HepG2 (cell line): ENCODE measurements around the gene IFT22. TPM values are rescaled to one million over a fixed set of nuclear protein-coding genes. Genes with fewer than 3 reads are reported as not detected.

Experiments used
- ATAC-seq: fragments of 200-7000 bp; cut with Tn5 transposase; 3 replicates; pipeline ENCODE4 v1.9.1; 2020; ENCODE audit warnings: mild to moderate bottlenecking, moderate library complexity
- BruUV-seq: library from RNA; stranded (reverse); fragments of 400-500 nt; replicated peaks from 2 replicates; lab custom pipeline; 2021; lab: Mats Ljungman, UMichigan
- CTCF ChIA-PET: fragments of 300-600 bp; formaldehyde crosslinking; extraction: SDS; loops from one replicate; lab custom pipeline; 2021; ENCODE audit warnings: low total read pairs, inconsistent platforms, low intra/inter-chr PET ratio; lab: Yijun Ruan, JAX
- POLR2A ChIA-PET: fragments of 350-600 bp; sonication (Branson Sonifier 250); formaldehyde crosslinking; loops from one replicate; lab custom pipeline; 2020; ENCODE audit warnings: antibody characterized with exemption, inconsistent platforms; lab: Yijun Ruan, JAX
- DNase-seq: peaks from one replicate; pipeline ENCODE4 v3.0.0-alpha.2; 2015; ENCODE audit warnings: low spot score
- FAIRE-seq: peaks from 3 replicates; lab custom pipeline; 2011; peaks lifted over from hg19 to GRCh38; lab: Jason Lieb, UNC
- H2AFZ ChIP-seq: one replicate; pipeline ENCODE4 v1.6.1; 2011; ENCODE audit warnings: low read length, inconsistent platforms
- H3K27ac ChIP-seq: fragments of 300-600 bp; 3 replicates; pipeline ENCODE4 v1.8.0; 2011; ENCODE audit warnings: mixed run types, mild to moderate bottlenecking, mixed read lengths, low read length, inconsistent platforms; ENCODE audit not compliant: insufficient read depth; ENCODE audit errors: extremely low read length
- H3K27me3 ChIP-seq, 2 experiments: fragments of 200-600 bp in 1 of 2; 2 replicates in 1 of 2; 3 replicates in 1 of 2; pipeline versions ENCODE4 v1.6.0 to v1.8.0; 2011; ENCODE audit warnings: low read length in 2 of 2, mild to moderate bottlenecking in 2 of 2, moderate library complexity in 2 of 2, inconsistent platforms in 1 of 2; ENCODE audit not compliant: insufficient read depth in 2 of 2, control insufficient read depth in 1 of 2
- H3K36me3 ChIP-seq, 2 experiments: fragments of 200-600 bp in 1 of 2; replicated peaks in 1 of 2; 2 replicates in 1 of 2; 3 replicates in 1 of 2; pipeline versions ENCODE4 v1.5.1 to v1.8.0; 2011; ENCODE audit warnings: low read length in 2 of 2, inconsistent platforms in 1 of 2; ENCODE audit not compliant: insufficient read depth in 2 of 2, control insufficient read depth in 1 of 2
- H3K4me1 ChIP-seq: 2 replicates; pipeline ENCODE4 v1.5.1; 2012; ENCODE audit warnings: low read length, inconsistent platforms; ENCODE audit not compliant: insufficient read depth
- H3K4me2 ChIP-seq: 2 replicates; pipeline ENCODE4 v1.6.0; 2011; ENCODE audit warnings: low read depth, low read length, inconsistent platforms
- H3K4me3 ChIP-seq, 3 experiments: fragments of 200-600 bp in 1 of 3; sonication (generic), shearing (Covaris generic) in 1 of 3; replicated peaks in 1 of 3; 2 replicates each; pipeline ENCODE4 v1.5.1; 2011 to 2016; ENCODE audit warnings: low read length in 3 of 3, inconsistent platforms in 2 of 3, low read depth in 2 of 3, mild to moderate bottlenecking in 2 of 3, control low read depth in 1 of 3, mixed read lengths in 1 of 3; ENCODE audit not compliant: insufficient read depth in 1 of 3
- H3K79me2 ChIP-seq: one replicate; pipeline ENCODE4 v1.6.1; 2011; ENCODE audit warnings: low read length, inconsistent platforms; ENCODE audit not compliant: insufficient read depth
- H3K9ac ChIP-seq: 2 replicates; pipeline ENCODE4 v1.6.0; 2011; ENCODE audit warnings: mild to moderate bottlenecking, low read depth, low read length, inconsistent platforms; ENCODE audit not compliant: insufficient read depth
- H3K9me3 ChIP-seq: 2 replicates; pipeline ENCODE4 v1.5.1; 2012; ENCODE audit warnings: mild to moderate bottlenecking, low read length
- H4K20me1 ChIP-seq: 2 replicates; pipeline ENCODE4 v1.6.0; 2011; ENCODE audit warnings: inconsistent platforms, mild to moderate bottlenecking, low read length, moderate library complexity; ENCODE audit not compliant: insufficient read depth
- E2F5 ChIP-seq: sonication (generic); formaldehyde crosslinking; conservative IDR thresholded peaks from 2 replicates; pipeline ENCODE4 v1.4.0; 2020; ENCODE audit warnings: missing genetic modification reagents
- FOXJ3 ChIP-seq: sonication (generic); formaldehyde crosslinking; IDR thresholded peaks from 2 replicates; pipeline ENCODE4 v1.4.0; 2020; ENCODE audit warnings: missing genetic modification reagents, mild to moderate bottlenecking, borderline replicate concordance
- FOXO4 ChIP-seq: sonication (generic); formaldehyde crosslinking; conservative IDR thresholded peaks from 2 replicates; pipeline ENCODE4 v1.8.1; 2023; ENCODE audit warnings: missing genetic modification reagents
- KDM5B ChIP-seq: sonication (generic); formaldehyde crosslinking; IDR thresholded peaks from 2 replicates; pipeline ENCODE4 v1.4.0; 2020; ENCODE audit warnings: missing genetic modification reagents, mild to moderate bottlenecking, borderline replicate concordance
- LCORL ChIP-seq, 2 experiments: fragments of 450-650 bp in 1 of 2; sonication (generic) in 1 of 2; formaldehyde crosslinking in 1 of 2; IDR thresholded peaks; 2 replicates each; pipeline versions ENCODE4 v1.5.0 to v1.6.1; 2017 to 2020; ENCODE audit warnings: antibody characterized with exemption in 1 of 2, missing genetic modification reagents in 1 of 2
- MAFK ChIP-seq, 2 experiments: IDR thresholded peaks in 1 of 2; conservative IDR thresholded peaks in 1 of 2; 2 replicates each; pipeline ENCODE4 v1.6.1; 2011; ENCODE audit warnings: improper control_type of control experiment in 2 of 2, low read length in 2 of 2
- MXD4 ChIP-seq: IDR thresholded peaks from 2 replicates; pipeline ENCODE4 v1.6.1; 2016; ENCODE audit warnings: mild to moderate bottlenecking, missing biosample characterization, missing genetic modification reagents
- NFIB ChIP-seq: sonication (generic); formaldehyde crosslinking; IDR thresholded peaks from 2 replicates; pipeline ENCODE4 v1.9.0; 2021; ENCODE audit warnings: missing genetic modification reagents, mild to moderate bottlenecking, borderline replicate concordance
- PTBP1 ChIP-seq: fragments of 200-400 bp; formaldehyde crosslinking; IDR thresholded peaks from 2 replicates; pipeline ENCODE4 v1.6.1; 2018; ENCODE audit warnings: low read length, low read depth; ENCODE audit not compliant: poor library complexity, severe bottlenecking
- RAD21 ChIP-seq: fragments of 450-650 bp; formaldehyde crosslinking; IDR thresholded peaks from 2 replicates; pipeline ENCODE4 v1.5.0; 2020; ENCODE audit warnings: mild to moderate bottlenecking
- SMARCC2 ChIP-seq: fragments of 450-650 bp; IDR thresholded peaks from 2 replicates; pipeline ENCODE4 v1.6.1; 2017; ENCODE audit warnings: antibody characterized with exemption, mild to moderate bottlenecking
- SP1 ChIP-seq, 2 experiments: fragments of 450-650 bp in 1 of 2; sonication (generic) in 1 of 2; formaldehyde crosslinking in 1 of 2; IDR thresholded peaks; 2 replicates each; pipeline versions ENCODE4 v1.4.0 to v1.6.1; 2016 to 2020; ENCODE audit warnings: missing genetic modification reagents in 1 of 2
- THAP11 ChIP-seq: IDR thresholded peaks from 2 replicates; pipeline ENCODE4 v1.6.1; 2016; ENCODE audit warnings: missing biosample characterization, missing genetic modification reagents
- ZBTB14 ChIP-seq: sonication (generic); formaldehyde crosslinking; IDR thresholded peaks from 2 replicates; pipeline ENCODE4 v1.4.0; 2020; ENCODE audit warnings: missing genetic modification reagents
- ZNF605 ChIP-seq: sonication (generic); formaldehyde crosslinking; IDR thresholded peaks from 2 replicates; pipeline ENCODE4 v1.8.0; 2022; ENCODE audit warnings: mild to moderate bottlenecking, missing genetic modification reagents
- WGBS: methylation state at CpG from one replicate; pipeline ENCODE4 v1.1.6; 2017; ENCODE audit warnings: low lambda C conversion rate; 5-methylcytosine and 5-hydroxymethylcytosine counted together
- in situ Hi-C: cut with HindIII; loops from 2 replicates; pipeline ENCODE4 v1.10.0; 2017; ENCODE audit warnings: low pct_unique_long_range_greater_than_20kb; ENCODE audit not compliant: extremely low pct_ligation_motif_present
- intact Hi-C: fragments of 100-400 bp; cut with micrococcal nuclease; formaldehyde crosslinking; loops from one replicate; pipeline ENCODE4 v1.10.0; 2022; ENCODE audit not compliant: unreplicated experiment
- polyA plus RNA-seq, 8 experiments: library from polyadenylated mRNA; depleted of rRNA in 3 of 8; stranded (reverse) in 7 of 8; unstranded in 1 of 8; fragments of >200 nt; fragmentation: Illumina TruSeq in 4 of 8; extraction: Trizol in 4 of 8; gene quantifications; 2 replicates each; pipeline versions ENCODE4 v1.2.1 to v1.2.3, GENCODE V29; 2011 to 2016; ENCODE audit warnings: low read depth in 4 of 8, missing spikeins in 1 of 8, mixed read lengths in 1 of 8; ENCODE audit not compliant: insufficient read depth in 1 of 8
- total RNA-seq, 5 experiments: library from RNA; depleted of rRNA; stranded (reverse); fragments of >200 nt; fragmentation: Illumina TruSeq; extraction: Trizol; gene quantifications; 2 replicates each; pipeline ENCODE4 v1.2.3, GENCODE V29; 2016; ENCODE audit warnings: low read depth in 1 of 5

The IFT22 gene
- total and polyA plus RNA-seq, 2 of the 13 experiments (the other 11 are each of a cell fraction or from before 2014, with no cell fraction given), result 8.9 to 14.5 TPM

GRCh38 chr7:101306307-101306706 lies 15.3 kb downstream of the IFT22 start:
- TF ChIP-seq FOXJ3 (no peak), MXD4 (CRISPR knock-in tag) (no peak)
- H3K4me3 ChIP-seq, result no peak overlapping the region
- no peak overlapping the region for H3K27ac ChIP-seq
- intact Hi-C loops (no loop called here), in situ Hi-C loops (no loop called here)
- FAIRE-seq (no peak), DNase-seq (no peak), ATAC-seq (no peak)
- peaks cover 1 to 8% of the 10 kb centered on the region in 2 experiments; a peak in 3 of 5 replicates for H3K36me3 ChIP-seq
- peaks cover under 1% of the 10 kb centered on the region; the same call in 1 of the 2 replicates for H3K9me3 ChIP-seq
- H3K4me2 ChIP-seq, result no peak overlapping the region
- no TSS peak for BruUV-seq
- H2AFZ ChIP-seq, result no peak overlapping the region
- POLR2A ChIA-PET, result no interaction called here
- peaks cover 9% of the 10 kb centered on the region; the same call in 1 of the 2 replicates for H3K4me1 ChIP-seq
- 93% methylated on average over 9 of the region's 9 CpGs for WGBS
- no peaks in the 10 kb centered on the region; a peak in 1 of 5 replicates for H3K27me3 ChIP-seq
- peaks cover 6% of the 10 kb centered on the region for H3K79me2 ChIP-seq
- CTCF ChIA-PET, result no interaction called here
- no peaks in the 10 kb centered on the region for H4K20me1 ChIP-seq
- no peak overlapping the region for H3K9ac ChIP-seq

- FAIRE-seq (no peak), DNase-seq (no peak), ATAC-seq (no peak)
- Histone ChIP-seq H3K4me1 (0 out of 2 replicates have a peak, but pooled peaks cover 13% of the 10 kb centered on the region), H2AFZ (no peak overlapping the region), H3K79me2 (peaks cover under 1% of the 10 kb centered on the region), H3K9me3 (peaks cover 9% of the 10 kb centered on the region; the same call in 1 of the 2 replicates), H3K9ac (no peak overlapping the region), H3K4me2 (no peak overlapping the region), H3K4me3 (no peak overlapping the region), H4K20me1 (no peaks in the 10 kb centered on the region), H3K36me3 (no peaks in the 10 kb centered on the region), H3K27ac (no peak overlapping the region), H3K27me3 (peaks cover 2 to 23% of the 10 kb centered on the region in 2 experiments)
- 44% methylated on average over 14 of the region's 40 CpGs for WGBS
- ChIA-PET CTCF (no interaction called here), POLR2A (no interaction called here)
- no TSS peak for BruUV-seq
- in situ Hi-C loops, result no loop called here
- intact Hi-C loops, result no loop called here
- TF ChIP-seq KDM5B (CRISPR knock-in tag) (no peak), SP1 (IDR thresholded peaks at IDR 0.05) (no peak), SP1 (CRISPR knock-in tag; IDR thresholded peaks at IDR 0.05) (no peak), SMARCC2 (no peak), E2F5 (CRISPR knock-in tag) (no peak), PTBP1 (no peak), THAP11 (no peak), ZBTB14 (no peak), MAFK (conservative IDR thresholded peaks at IDR 0.05 in 1 of 2, IDR thresholded peaks at IDR 0.05 in 1 of 2; ENCODE audit: low read length in 2 of 2) (no peak), LCORL (IDR thresholded peaks at IDR 0.05) (no peak), LCORL (CRISPR knock-in tag; IDR thresholded peaks at IDR 0.05) (no peak), NFIB (no peak), RAD21 (CRISPR knock-in tag) (no peak), FOXO4 (CRISPR knock-in tag) (no peak), ZNF605 (CRISPR knock-in tag) (no peak)
Observed at GRCh38 chr7:101303102-101303701, 18.4 kb downstream of the IFT22 start.
